GM18951 (cell line): ENCODE data around the gene TIA1.
"Not testable (repeated sequence)": the region's sequence is repeated elsewhere in the genome, so short reads cannot be mapped to it uniquely, and the experiment has no call there.

ENCODE experiments used
- POLR2A ChIP-seq: IDR thresholded peaks from 4 replicates; pipeline ENCODE4 v1.6.1; 2011; ENCODE audit warnings: mild to moderate bottlenecking; ENCODE audit not compliant: insufficient read length, insufficient read depth; ENCODE audit errors: extremely low read depth
- in situ Hi-C: fragments of 300-500 bp; cut with MboI; formaldehyde crosslinking; loops from one replicate; pipeline ENCODE4 v1.12.0; 2022; ENCODE audit warnings: low sequenced_read_pairs, mixed read lengths, inconsistent platforms; ENCODE audit not compliant: unreplicated experiment

The TIA1 gene

GRCh38 chr2:70248181-70248847, at the start of gene TIA1:
Gene TIA1 (minus strand): TSS chr2:70248628. CDS start chr2:70248430, 198 bp downstream.
- TF ChIP-seq POLR2A: peak; percentile 91
- in situ Hi-C loops: no loop called here

GRCh38 chr2:70297828-70298227, 49.4 kb upstream of the TIA1 start:
- in situ Hi-C loops: loop anchor here (10.0 kb wide), 1 partner anchor 393 kb away; no protein-coding TSS in a partner anchor

GRCh38 chr2:70283500-70284191, 35.2 kb upstream of the TIA1 start:
- in situ Hi-C loops: no loop called here
- no peak for TF ChIP-seq POLR2A

GRCh38 chr2:70282439-70282838, 34.0 kb upstream of the TIA1 start:
- no peak for TF ChIP-seq POLR2A
- in situ Hi-C loops: no loop called here

- in situ Hi-C loops: no loop called here
- no peak for TF ChIP-seq POLR2A
Observed at GRCh38 chr2:70280242-70280798, 31.9 kb upstream of the TIA1 start.

GRCh38 chr2:70270323-70270722, 21.9 kb upstream of the TIA1 start:
- no peak for TF ChIP-seq POLR2A
- in situ Hi-C loops: no loop called here

GRCh38 chr2:70269422-70270302, 21.2 kb upstream of the TIA1 start:
- in situ Hi-C loops: not testable (repeated sequence)

- in situ Hi-C loops: not testable (repeated sequence)
Observed at GRCh38 chr2:70266925-70267324, 18.5 kb upstream of the TIA1 start.

GRCh38 chr2:70261501-70261900, 13.1 kb upstream of the TIA1 start:
- in situ Hi-C loops: no loop called here
- no peak for TF ChIP-seq POLR2A

GRCh38 chr2:70258532-70258875, 10.1 kb upstream of the TIA1 start:
- no peak for TF ChIP-seq POLR2A
- in situ Hi-C loops: no loop called here

- in situ Hi-C loops: no loop called here
- TF ChIP-seq POLR2A: no peak
Observed at GRCh38 chr2:70255637-70256314, 7.3 kb upstream of the TIA1 start.

- no peak for TF ChIP-seq POLR2A
- in situ Hi-C loops: no loop called here
Observed at GRCh38 chr2:70250434-70250833, 2.0 kb upstream of the TIA1 start.
